ENCODE data around the gene VPS8.

Gene VPS8

DNA sequence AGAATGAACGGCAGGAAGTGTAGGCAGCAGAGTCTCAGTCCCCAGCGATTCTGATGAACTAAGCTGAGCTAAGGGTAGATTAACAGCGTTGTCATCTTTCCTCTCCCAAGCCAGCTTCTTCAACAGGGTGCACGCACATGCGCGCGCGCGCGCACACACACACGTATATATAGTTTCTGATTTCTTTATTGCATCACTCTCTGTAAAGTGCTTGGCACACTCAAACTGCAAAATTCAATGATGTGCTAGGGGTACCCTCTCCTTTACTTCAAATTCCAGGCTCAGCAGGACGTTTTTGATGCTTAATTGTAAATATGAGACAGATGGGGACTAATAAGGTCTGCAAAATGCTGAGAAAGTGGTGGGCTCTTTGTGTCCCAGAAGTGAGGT is 26.1 kb upstream of the VPS8 start:
- DNase-seq: no peak

DNA sequence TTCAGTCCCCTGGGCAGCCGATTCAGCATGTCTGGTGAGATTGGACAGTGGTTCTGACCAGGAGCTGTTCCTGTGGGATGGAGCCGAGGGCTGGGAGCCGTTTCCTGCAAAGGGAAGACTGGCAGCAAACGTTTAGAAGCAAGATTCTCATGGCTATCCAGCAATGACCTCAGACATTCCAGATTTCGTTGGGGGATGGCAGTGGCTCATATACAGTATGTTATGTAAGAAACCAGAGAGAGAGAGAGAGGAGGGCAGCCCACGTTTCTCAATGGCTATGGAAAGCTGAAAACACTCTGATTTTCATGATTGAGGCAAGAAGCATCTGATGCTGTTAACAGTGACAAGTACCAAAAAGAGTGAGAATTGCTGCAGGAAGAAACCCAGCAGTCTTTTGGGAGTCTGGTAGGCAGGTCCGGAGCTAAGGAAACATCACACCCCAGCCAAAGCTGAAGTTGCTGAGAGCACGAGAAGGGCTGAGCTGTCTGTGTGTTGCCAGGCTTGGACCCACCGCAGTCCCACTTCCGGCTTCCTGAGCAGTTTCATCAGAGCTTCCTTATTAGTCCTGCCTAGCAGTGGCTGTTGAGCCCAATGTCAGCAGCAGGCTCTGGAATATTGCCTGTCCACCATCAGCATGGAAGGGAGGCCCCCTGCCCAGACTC is 25.6 kb upstream of the VPS8 start:
- peak; percentile 4 for DNase-seq

DNA sequence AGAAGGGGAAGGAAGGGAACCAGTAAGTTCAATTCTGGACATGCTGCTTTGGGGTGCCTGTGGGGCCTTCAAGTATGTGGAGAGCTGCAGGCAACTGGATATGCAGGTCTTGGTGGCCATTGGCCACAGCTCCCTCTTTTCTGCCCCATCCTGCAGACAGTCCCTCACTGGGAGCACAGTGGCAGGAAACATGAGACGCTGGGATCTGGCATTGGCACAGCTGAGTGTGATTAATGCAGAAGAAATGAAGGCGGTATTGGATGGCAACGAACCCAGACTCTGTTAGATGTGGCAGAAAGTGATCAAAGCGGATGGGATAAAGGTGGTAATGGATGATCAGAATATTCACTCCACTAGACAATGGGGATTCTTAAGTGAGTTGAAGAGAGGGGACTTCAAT is 23.2 kb upstream of the VPS8 start:
- no peak for DNase-seq

DNA sequence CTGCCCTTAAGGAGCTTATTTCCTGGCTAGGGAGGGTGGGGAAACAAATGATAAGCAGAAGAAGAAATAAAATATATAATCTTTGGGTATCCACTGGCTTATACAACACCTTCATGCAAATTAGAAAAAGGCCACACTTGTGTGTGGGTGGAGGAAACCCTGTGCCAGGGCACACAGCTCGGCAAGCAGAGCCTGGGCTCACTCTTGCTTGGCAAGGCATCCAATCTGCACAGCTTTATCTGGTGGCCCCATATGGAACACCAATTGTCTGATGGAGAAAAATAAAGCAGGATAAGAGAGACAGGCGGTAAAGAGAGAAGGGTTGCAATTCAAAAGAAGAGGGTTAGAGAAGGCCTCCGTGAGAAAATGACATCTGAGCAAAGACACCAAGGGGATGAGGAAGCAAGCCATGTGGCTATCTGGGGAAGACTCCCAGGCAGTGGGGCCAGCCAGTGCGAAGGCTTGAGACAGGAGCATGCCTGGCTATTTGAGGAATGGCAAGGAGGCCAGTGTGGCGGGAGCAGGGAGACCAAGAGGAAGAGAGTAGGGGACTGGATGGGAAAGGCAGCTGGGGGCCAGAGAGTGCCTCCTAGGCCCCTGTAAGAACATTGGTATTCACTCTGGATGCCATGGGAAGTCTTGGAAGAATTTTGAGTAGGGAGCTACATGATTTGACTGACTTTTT is 22.5 kb upstream of the VPS8 start:
- no peak for DNase-seq

DNA sequence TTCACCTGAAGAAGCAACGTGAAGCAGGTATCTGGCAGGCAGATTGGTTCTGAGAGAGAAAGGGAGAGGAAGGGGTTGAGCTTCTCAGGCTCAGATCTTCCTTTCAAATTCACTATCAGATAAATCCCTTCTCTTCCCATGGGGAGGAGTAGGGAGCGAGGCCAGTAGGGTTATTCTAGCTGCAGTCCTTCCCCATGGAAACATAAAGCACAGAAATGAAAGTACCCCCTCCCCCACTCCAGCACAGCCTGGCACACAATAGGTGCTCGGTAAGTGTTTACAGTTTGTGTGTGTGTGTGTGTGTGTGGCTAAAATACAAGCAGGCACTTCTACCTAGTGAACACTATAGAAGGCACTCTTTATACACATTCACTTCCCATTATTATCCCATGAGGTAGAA is 20.8 kb upstream of the VPS8 start:
- DNase-seq: no peak

DNA sequence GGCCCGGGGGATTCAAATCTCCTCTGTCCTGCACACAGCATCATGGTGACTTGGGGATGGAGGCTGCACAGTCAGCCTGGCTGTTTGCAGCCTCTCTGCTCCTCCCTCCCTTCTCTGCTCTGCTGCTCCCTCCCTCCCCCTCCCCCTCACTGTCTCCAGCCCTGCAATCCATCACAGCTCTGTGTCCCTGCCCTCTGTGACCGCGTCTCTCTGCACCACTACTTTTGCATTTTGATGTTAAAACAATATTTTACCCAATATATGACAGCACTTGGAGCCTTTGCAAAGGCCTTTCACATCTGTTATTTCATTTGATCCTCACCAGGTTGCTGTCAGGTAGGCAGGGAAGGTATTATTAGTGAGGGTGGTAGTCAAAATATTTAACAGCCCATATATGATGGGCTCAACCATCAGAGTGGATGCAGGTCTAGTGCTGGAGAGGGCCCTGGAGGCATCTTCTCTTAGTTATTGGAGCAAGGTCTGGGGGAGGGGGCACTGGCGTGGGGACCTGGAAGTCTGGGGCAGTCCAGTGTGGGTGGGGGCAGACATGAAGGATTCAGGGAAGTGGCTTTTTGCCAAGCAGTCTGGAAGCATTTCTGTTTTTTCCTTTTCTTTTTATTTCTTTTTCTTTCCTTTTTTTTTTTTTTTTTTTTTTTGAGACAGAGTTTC is 16.3 kb upstream of the VPS8 start:
- peak; percentile 5 for DNase-seq

DNA sequence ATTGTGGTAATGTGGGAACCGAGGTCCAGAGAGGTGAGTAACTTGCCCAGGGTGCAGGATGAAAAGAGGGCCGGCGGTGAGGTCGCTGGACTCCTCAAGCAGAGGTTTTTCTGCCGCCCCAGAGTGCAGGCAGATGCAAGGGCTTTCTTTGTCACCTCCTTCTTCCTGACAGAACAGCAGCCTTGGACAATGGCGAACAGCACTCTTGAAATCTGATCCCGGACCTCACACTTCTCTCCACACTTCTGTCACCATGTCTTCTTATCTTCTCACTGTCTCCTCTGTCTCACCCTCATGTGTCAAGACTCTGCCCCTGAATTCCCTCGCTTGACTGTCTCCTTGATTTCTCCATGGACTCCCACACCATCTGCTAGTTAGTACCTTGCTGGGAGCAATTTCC is 15.4 kb upstream of the VPS8 start:
- no peak for DNase-seq

DNA sequence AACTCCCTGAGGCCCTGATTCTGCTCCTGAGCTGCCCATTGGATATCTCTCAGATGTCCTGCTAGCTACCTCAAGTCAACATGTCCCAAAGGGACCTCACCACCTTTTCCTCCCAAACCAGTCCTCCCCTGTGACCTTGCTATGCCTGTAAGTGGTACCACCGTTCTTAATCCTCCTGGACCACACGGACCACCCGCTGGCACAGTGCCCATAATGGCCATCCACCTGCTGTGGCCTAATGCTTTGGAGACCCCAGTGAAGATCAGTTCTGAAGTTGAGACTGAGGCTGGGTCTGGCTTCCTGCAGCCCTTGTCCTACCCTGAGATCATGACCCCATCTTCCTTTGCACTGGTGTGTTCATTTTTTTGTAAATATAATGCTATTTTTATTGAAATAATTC is 15.0 kb upstream of the VPS8 start:
- DNase-seq: no peak

DNA sequence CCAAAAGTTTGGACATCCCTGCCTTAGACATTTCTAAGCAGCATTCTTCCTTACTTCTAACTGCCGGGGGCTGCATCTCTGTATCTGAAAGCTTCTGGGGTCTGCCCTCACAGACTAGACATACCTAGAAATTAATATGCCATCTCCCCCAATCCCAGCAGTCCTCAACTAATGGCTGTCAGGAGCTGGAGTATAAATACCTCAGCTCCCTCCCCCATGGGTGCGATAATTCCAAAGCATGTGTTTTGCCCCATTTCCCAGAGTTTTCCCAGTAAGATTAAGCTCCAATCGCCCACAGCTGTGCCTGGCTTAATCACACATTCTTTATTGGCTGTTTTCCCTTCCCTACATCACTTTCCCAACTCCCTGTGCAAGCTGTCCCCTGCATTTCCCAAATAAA is 13.8 kb upstream of the VPS8 start:
- no peak for DNase-seq

DNA sequence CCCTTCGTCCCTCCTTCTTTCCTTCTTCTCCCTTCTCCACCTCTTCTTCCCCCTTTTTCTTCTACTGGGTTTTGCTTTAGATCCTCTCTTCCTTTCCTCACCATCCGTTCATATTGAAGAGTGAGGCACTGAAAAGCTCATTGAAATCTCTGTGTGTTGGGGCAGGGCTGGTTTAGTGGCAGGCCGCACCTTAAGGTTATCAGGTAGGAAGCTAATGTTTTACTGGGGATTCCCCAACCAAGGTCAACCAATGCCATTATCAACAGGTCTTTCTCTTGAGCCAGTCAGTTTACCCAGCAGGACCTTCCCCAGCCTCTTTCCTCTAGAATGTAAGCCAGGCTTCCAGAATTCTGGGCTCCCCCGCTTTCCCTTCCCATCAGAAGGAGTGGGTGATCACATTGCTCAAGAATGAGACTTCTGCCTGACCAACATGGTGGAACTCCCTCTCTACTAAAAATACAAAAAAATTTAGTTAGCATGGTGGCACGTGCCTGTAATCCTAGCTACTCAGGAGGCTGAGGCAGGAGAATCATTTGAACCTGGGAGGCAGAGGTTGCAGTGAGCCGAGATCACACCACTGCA is 11.5 kb upstream of the VPS8 start:
- DNase-seq: no peak

DNA sequence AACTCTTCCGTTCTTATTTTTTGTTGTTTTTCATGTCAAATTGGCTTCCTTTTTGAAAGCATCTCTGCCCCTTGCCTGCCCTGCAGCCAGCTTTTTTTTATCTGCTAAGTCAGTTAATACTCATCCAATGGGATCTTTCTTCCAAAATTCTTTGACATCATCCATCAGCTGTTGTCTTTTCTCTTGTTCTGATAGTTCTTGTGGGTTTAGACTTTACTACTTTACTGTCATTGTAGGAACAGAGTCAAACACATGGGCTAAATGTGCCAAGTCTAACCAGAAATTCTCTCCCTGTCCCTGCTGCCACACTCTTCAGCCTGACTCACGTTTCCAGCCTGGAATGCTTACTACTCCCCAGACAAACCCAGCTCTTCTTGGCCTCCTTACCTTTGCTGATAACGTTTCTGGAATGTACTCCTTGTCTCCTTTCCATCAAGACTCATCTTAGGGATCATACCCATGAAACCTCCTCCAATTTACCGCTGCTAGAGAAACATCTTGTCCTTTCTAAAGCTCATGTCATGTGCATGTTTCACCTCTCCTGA is 10.7 kb upstream of the VPS8 start:
- DNase-seq: no peak

DNA sequence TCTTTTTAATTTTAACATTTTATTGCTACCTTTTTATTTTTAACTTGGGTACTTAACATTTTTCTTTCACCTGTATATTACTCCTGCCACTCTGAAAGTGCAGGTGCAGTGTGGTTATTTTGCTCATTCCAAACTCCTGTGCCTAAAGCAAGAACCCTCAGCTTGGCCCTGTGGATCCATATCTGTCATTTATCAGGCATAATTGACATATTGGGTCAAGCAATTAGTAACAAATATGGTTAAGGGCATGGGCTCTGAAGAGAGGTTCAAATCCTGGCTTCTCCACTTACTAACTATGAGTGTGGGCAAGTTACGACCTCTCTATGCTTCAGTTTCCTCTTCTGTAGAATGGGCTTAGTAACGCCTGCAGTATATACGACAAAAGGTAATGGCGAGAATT is 9.8 kb upstream of the VPS8 start:
- no peak for DNase-seq

DNA sequence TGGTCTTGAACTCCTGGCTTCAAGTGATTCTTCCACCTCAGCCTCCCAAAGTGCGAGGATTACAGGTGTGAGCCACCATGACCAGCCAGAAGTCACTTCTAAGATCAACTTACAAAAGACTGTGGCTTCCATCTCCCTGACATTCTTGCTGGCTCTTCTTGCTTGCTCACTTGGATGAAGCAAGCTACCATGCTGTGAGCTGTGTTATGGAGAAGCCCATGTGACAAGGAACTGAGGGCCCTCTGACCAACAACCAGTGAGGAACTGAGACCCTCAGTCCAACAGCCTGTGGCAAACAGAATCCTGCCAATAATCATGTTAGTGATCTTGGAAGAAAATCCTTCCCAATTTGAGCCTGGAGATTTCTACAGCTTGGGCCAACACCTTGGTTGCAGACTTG is 7.2 kb upstream of the VPS8 start:
- no peak for DNase-seq

DNA sequence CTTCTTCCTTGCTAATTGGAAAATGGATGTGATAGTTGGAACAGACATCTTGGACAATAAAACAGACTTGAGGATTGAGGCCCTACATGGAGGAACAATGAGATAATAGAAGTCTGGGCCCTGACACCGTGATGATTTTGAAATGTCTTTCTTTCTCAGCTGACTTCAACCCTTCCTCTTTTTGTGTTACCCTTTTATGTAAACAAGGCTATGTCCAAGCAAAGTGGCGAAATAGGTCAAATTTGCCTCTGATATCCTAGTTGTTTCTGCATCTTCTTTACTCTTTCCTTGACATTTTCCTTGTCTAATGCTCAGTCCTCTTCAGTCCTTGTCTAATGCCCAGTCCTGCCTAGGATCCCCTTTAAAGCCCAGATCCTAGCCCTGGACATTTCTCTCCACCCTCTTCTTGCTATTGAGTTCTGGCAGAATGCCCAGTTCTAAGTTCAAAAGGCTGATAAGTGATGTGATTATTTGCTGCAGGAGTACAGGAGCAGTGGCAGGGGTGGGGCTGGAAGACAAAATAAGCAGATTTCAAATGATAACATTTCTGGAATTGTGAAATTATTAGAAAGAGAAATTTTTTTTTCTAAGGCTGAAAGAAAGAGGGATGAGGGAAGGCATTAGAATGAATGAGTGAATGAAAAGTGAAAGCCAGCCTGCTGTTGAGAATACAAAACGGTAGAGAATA is 6.5 kb upstream of the VPS8 start:
- no peak for DNase-seq

DNA sequence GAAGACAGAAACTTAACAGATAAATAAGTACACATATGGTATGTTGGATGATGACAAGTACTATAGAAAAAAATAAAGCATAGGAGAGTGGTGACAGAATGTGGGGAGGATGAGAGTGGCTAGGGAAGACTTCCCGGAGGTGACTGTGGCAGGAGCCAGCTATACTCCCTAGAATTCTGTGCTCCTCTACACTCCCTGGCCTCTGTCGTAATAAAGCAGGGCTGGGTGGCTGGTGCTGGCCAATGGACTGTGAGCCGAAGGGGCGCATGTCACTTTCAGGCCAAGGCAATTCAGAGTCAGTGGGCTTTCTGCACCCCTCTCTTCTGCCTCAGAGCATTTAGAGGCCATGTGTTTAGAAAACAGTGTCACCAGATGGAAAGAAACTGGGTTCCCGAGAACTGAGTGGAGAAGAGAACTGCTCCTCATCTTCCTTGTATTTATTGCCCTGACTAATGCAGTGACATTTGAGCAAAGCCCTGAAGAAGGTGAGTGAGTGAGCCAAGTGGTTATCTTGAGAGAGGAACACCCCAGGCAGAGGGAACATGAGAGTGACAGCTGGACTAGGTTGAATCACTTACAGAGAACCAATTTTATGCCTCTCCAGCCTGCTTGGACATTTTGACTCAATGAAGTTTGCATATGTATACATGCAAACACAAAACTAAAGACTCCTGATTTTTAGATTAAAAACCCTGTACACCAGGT is 5.2 kb upstream of the VPS8 start:
- no peak for DNase-seq

DNA sequence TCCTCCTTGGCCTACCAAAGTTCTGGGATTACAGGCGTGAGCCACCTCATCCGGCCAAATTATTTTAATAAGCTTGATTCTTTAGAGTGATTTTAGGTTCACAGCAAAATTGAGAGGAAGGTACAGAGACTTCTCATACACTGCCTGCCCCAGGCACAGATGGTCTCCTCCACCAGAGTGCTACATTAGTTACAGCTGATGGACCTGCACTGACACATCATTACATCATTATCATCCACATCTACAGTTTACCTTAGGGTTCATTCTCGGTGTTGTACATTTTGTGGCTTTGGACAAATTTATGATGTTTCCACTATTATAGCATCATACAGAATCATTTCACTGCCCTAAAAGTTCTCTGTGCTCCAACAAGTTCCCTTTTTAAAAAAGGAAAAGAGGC is 4.4 kb upstream of the VPS8 start:
- no peak for DNase-seq

DNA sequence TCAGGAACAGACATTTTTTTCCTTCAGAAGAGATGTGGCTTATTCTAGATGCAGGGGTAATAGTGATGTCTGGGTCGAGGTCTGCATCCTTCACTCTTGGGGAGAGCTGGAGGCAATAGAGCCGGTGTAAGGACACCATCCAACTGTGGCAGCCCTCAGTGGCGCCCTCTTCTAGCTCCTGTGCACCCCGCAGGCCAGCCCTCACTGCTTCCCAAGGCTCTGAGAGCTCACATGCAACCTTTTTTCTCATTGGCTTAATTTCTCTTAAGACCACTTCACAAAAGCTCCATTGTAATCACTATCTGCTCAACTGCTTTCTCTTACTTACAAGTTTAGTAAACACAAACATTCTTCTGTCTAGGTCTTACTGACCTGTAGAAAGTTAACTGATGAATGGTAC is 3.9 kb upstream of the VPS8 start:
- no peak for DNase-seq

DNA sequence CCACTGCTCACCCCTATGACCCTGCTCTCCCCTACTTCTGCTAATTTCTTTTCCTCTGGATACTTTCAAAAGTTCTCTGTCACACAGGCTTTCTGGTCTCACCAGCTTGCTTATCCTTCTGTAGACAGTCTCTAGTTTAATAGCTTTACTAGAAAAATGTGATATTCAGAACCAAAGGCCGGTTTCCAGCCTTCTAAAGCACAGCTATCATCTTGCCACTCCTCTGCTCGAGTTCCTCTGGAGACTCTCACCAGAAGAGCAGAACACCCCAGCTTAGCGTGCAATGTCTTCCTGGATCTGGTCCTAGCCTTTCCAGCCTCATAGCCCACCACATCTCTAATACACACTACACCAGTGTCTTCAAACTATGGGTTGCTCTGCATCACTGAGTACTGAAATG is 1.8 kb upstream of the VPS8 start:
- no peak for DNase-seq

DNA sequence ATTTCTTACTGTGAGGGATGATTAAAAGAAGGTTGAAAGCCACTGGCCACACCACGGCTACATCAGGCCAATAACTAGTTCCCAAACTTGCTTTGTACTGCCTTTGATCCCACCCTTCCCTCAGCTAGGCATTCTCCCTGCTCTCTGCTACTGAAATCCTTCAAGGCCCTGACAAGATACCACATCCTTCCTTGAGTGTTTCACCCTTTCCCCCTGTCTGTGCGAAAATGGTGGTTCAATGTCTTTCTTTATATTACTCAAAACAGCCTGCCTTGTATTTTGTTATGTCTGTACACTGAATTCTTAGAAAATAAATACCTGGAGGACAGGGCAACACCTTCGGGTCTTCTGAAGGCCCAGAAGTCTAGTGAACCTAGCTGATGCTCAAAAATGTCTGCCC is 932 bp upstream of the VPS8 start:
- DNase-seq: no peak

DNA sequence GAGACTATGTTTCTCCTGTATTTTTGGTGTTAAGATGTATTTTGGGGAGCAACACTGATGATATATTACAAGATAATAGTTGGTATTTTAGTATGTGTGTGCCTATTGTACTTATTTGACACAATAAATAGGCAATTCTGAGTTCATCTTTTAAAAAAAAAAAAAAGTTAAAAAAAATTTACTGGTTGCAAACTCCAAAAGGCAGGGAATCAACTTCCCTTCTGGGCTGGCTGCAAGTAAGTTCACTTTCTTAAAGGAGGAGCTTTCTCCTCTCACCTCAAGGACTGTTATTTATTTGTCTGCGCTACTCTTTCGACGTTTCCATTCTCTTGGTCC is 335 bp upstream of the VPS8 start:
- no peak for DNase-seq

DNA sequence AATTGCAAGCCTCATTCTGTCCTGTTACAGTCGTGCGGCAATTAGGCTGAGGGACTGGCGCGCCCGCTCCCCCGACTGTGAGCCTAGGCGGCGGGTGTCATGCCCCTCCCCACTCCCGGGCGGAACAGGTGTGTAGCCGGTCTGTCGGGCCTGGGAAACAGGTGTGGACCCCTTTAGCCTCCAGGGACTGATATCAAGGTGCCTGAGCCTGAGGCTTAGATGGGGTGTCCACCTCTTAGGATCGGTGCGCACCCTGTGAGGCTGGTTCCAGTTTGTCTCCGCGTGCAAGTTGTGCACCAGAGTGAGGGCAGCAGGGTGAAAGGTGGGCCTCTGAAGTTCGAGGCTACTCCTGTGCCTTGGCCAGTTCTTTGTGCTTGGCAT is 686 bp downstream of the VPS8 start:
- DNase-seq: no peak

DNA sequence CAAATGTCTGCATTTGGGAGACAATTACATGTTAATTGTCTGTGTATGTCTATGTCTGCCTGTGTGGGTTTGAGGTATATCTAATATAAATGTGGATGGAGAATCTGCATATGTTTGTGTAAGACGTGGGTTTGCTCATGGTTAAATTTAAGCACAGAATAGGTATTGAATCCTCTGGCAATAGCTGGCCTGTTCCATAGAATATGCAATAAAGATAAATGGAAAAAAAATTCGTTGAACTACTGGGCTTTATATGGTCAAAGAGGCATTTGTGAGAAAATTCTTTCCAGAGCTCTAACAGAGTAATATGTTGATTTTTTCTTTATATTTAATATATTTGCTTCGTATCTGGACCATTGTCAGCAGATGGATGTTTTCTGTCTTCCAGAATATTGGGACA is 1.4 kb downstream of the VPS8 start:
- no peak for DNase-seq

DNA sequence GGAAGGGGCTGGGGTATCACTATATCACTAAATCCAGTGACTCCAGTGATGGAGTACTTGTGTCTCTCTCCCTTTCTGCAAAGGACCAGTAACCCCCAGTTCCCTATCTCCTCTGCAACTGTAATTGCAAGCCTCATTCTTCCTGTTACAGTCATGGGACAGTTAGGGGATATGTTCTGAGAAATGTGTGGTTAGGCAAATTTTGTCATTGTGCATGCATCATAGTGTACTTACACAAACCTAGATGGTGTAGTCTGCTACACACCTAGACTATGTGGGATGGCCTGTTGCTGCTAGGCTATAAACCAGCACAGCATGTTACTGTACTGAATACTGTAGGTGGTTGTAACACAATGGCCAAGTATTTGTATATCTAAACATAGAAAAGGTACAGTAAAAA is 2.2 kb downstream of the VPS8 start:
- DNase-seq: no peak

Measured in kidney glomerular epithelial cell (primary cell).